Left lung (tissue), 10 donors: ENCODE measurements around the gene PRKCA. TPM values are rescaled to one million over a fixed set of nuclear protein-coding genes. Genes with fewer than 3 reads are reported as not detected.
A peak's percentile ranks its signal among the peaks of the same experiment; 100 is the strongest.

Experiments
- ATAC-seq: fragments of 200-7000 bp; cut with Tn5 transposase; one replicate; pipeline ENCODE4 v1.9.1; 2020; ENCODE audit warnings: moderate library complexity
- DNase-seq, 4 donors: peaks; one replicate each; pipeline ENCODE4 v3.0.0-alpha.2; 2013 to 2020
- H3K27ac ChIP-seq, 2 donors: fragments of 200-600 bp; sonication (generic) in 1 of 2; one replicate each; pipeline versions ENCODE4 v1.5.0 to v1.8.0; 2020 to 2021
- H3K27me3 ChIP-seq, 2 donors: fragments of 200-600 bp; sonication (generic) in 1 of 2; one replicate each; pipeline versions ENCODE4 v1.5.0 to v1.8.0; 2020 to 2021
- H3K36me3 ChIP-seq, 2 donors: fragments of 200-600 bp; sonication (generic) in 1 of 2; one replicate each; pipeline versions ENCODE4 v1.5.0 to v1.8.0; 2020 to 2021
- H3K4me1 ChIP-seq, 2 donors: fragments of 200-600 bp; one replicate each; pipeline ENCODE4 v1.8.0; 2021
- H3K4me3 ChIP-seq, 2 donors: fragments of 200-600 bp; sonication (generic) in 1 of 2; one replicate each; pipeline versions ENCODE4 v1.5.0 to v1.8.0; 2020 to 2021; ENCODE audit warnings: mild to moderate bottlenecking in 1 of 2
- H3K9me3 ChIP-seq, 2 donors: fragments of 200-600 bp; sonication (generic) in 1 of 2; one replicate each; pipeline versions ENCODE4 v1.5.0 to v1.8.0; 2020 to 2021
- intact Hi-C, 2 donors: fragments of 100-400 bp; cut with DNase I; formaldehyde crosslinking; loops; one replicate each; pipeline versions ENCODE4 v1.11.2 to v1.14.2; 2022
- polyA plus RNA-seq, 6 donors: library from polyadenylated mRNA; unstranded; fragments of 120-200 nt; gene quantifications; one replicate each; pipeline ENCODE4 v1.2.1, GENCODE V29; 2013; ENCODE audit not compliant: insufficient read length in 6 of 6
- total RNA-seq, 2 donors: library from RNA; stranded (reverse); fragmentation: NEBNext Ultra II Directional; extraction: Animal tissue kit (Norgen Biotek cat#: 25700); gene quantifications; one replicate each; pipeline ENCODE4 v1.2.1, GENCODE V29; 2021
- TF ChIP-seq, protein P1 (sequence below), 2 donors: fragments of 200-600 bp; sonication (generic) in 1 of 2; IDR thresholded peaks; one replicate each; pipeline versions ENCODE4 v1.5.0 to v1.8.0; 2021; ENCODE audit warnings: antibody characterized with exemption in 2 of 2
- donor health status: DM: no; HTN: yes; CAD: no.
- donor health status: DM: no; HTN: no; CAD: no.

The PRKCA gene
- total and polyA plus RNA-seq, 8 donors: 16.4 to 30.4 (median 17.5) TPM

DNA sequence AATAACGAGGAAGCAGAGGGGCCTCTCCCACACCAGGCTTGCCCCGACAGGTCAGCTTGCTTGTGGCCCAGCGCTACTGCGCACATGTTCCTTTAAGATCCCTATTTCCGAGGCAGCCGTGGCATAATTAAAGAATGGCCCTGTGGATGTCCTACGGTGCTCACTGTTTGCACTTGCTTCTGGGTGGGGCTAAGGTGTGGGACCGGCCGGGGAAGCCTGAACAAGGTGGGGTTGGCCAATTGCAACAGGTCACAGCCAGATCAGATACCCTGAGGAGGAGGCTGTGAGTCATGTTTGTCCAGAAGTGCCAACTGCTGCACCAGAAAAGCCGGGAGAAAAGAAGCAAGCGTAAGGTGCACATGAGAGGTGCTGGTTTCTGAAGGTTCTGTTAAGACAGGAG is 374.0 kb downstream of the PRKCA start:
- Histone ChIP-seq H3K27ac (peak overlapping the region; percentile 62 to 82), H3K36me3 (no peaks in the 10 kb centered on the region), H3K9me3 (no peaks in the 10 kb centered on the region), H3K4me3 (no peak overlapping the region), H3K27me3 (no peaks in the 10 kb centered on the region), H3K4me1 (peaks cover 5 to 9% of the 10 kb centered on the region in 2 donors)
- intact Hi-C loops: no loop called here
- DNase-seq (peak in 3 of 4 donors; percentile 37 to 82 (median 76)), ATAC-seq (peak; percentile 90)
- TF ChIP-seq, protein P1, sequence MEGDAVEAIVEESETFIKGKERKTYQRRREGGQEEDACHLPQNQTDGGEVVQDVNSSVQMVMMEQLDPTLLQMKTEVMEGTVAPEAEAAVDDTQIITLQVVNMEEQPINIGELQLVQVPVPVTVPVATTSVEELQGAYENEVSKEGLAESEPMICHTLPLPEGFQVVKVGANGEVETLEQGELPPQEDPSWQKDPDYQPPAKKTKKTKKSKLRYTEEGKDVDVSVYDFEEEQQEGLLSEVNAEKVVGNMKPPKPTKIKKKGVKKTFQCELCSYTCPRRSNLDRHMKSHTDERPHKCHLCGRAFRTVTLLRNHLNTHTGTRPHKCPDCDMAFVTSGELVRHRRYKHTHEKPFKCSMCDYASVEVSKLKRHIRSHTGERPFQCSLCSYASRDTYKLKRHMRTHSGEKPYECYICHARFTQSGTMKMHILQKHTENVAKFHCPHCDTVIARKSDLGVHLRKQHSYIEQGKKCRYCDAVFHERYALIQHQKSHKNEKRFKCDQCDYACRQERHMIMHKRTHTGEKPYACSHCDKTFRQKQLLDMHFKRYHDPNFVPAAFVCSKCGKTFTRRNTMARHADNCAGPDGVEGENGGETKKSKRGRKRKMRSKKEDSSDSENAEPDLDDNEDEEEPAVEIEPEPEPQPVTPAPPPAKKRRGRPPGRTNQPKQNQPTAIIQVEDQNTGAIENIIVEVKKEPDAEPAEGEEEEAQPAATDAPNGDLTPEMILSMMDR (IDR thresholded peaks at IDR 0.05): no peak

DNA sequence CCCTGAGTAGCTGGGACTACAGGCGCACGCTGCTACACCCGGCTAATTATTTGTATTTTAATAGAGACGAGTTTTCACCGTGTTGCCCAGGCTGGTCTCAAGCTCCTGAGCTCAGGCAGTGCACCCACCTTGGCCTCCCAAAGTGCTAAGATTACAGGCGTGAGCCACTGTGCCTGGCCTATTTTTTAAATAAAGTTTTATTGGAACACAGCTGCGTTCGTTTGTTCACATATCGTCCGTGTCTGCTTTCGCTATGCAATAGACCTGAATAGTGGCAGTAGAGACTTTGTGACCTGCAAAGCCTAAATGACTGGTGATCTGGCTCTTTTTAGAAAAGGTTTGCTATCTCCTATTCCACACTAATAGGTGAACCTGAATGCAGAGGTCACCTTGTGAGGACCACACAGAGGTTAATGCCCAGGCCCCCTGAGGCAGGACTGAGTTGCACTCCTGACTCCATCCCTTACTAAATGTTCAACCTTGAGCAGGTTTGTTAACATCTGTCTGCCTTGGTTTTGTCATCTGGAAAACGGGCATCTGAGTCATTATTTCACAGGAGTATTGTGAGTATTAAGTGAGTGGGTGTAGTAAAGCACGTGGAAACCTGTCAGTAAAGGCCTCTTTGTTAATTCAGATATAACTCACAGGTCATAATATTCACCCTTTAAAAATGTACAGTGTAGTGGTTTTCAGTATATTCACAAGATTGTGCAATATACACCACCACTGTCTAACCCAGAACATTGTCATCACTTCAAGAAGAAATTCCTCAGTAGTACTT is 375.0 kb downstream of the PRKCA start:
- Histone ChIP-seq H3K9me3 (no peaks in the 10 kb centered on the region), H3K27me3 (no peaks in the 10 kb centered on the region), H3K4me1 (peaks cover 5 to 9% of the 10 kb centered on the region in 2 donors), H3K4me3 (no peak overlapping the region), H3K36me3 (no peaks in the 10 kb centered on the region), H3K27ac (peak overlapping the region; percentile 62 to 82)
- intact Hi-C loops: no loop called here
- ATAC-seq (no peak), DNase-seq (no peak)
- TF ChIP-seq, protein P1 (IDR thresholded peaks at IDR 0.05): no peak

DNA sequence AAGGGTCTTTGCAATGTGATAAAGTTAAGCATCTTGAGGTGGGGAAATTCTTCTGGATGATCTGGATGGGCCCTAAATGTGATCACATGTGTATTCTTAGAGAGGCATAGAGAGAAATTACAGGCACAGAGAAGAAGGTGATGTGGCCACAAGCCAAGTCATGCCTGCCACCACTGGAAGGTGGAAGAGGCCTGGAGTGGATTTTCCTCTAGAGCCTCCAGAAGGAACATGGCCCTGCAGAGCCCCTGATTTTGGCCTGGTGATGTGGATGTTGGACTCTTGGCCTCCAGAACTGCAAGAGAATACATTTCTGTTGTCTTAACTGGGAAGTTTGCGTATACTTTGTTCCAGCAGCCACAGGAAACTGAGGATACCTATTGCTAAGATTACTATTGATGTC is 375.6 kb downstream of the PRKCA start:
- H3K27ac ChIP-seq: no peak overlapping the region
- peaks cover 5 to 9% of the 10 kb centered on the region in 2 donors for H3K4me1 ChIP-seq
- H3K4me3 ChIP-seq: no peak overlapping the region
- TF ChIP-seq, protein P1 (IDR thresholded peaks at IDR 0.05): no peak
- H3K9me3 ChIP-seq: no peaks in the 10 kb centered on the region
- no peaks in the 10 kb centered on the region for H3K36me3 ChIP-seq
- intact Hi-C loops: no loop called here
- DNase-seq (no peak), ATAC-seq (no peak)
- H3K27me3 ChIP-seq: no peaks in the 10 kb centered on the region

DNA sequence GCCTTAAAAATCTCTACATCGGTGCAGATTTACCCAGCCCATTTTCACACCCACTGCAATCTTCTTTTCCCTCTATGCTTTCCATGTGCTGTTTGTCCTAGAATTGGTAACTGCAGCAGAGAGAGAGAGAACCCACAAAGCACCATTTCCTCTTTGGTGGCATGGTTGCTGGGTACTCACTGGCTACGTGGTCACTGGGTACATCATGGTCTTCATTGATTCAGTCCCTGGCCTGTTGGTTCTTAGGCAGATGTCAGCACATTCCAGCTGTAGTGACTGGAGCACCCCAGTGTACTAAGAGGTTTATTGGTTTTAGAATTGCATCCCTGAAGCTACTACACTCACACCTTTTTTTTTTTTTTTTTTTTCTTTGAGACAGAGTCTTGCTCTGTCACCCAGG is 376.4 kb downstream of the PRKCA start:
- Histone ChIP-seq H3K36me3 (no peaks in the 10 kb centered on the region), H3K27ac (no peak overlapping the region), H3K4me1 (peaks cover 5 to 9% of the 10 kb centered on the region in 2 donors), H3K27me3 (no peaks in the 10 kb centered on the region), H3K9me3 (no peaks in the 10 kb centered on the region), H3K4me3 (no peak overlapping the region)
- TF ChIP-seq, protein P1 (IDR thresholded peaks at IDR 0.05): no peak
- DNase-seq (no peak), ATAC-seq (no peak)
- intact Hi-C loops: no loop called here

DNA sequence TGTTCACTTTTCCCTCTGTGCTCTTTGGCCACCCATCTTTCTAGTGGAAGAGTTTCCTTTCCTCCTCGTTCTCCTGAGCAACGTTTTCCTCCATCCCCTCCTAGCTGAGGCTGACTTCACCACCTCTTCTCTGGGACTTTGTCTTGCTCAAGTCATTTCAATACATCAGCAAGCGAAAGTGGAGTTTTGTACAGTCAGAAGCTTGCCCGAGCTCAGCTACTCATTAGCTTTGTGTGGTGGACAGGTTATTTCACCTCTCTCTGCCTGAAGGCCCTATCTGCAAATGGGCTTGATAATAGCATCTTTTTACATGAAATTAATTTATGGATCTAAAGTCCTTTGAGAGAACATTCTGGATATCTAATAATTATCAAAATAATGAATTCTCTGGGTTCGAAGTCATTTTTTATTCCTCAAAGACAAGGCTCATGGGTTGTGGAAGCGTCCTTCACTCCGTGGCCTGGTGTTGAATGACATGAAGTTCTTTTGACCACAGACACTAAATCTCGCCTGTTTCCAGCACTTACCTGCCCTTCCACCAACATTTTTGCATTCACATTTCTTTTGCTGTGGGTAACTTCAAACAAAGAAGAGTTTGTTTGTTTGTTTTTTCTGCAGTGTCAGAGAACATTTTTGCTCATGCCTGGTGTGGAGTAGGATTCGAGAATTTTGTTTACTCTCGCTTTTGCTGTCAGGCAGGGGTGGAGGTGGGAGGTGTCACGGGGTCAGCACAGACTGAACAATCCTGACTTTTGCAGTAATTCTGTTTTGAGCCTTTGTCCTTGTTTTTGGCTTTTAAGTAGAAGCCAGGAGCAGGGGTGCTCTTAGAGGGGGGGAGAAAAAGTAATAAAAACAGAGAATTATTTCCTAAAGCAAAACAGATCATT is 377.5 kb downstream of the PRKCA start:
- TF ChIP-seq, protein P1 (IDR thresholded peaks at IDR 0.05): no peak
- DNase-seq (no peak), ATAC-seq (no peak)
- intact Hi-C loops: no loop called here
- Histone ChIP-seq H3K27me3 (no peaks in the 10 kb centered on the region), H3K4me3 (no peak overlapping the region), H3K27ac (no peak overlapping the region), H3K36me3 (no peaks in the 10 kb centered on the region), H3K4me1 (peaks cover 4 to 5% of the 10 kb centered on the region in 2 donors), H3K9me3 (no peaks in the 10 kb centered on the region)
